ENCODE data around the gene HK3. TPM values are rescaled to one million over a fixed set of nuclear protein-coding genes. Genes with fewer than 3 reads are reported as not detected.

HK3 gene
- total and polyA plus RNA-seq, 2 of the 8 experiments (the other 6 are each of a cell fraction or from before 2014, with no cell fraction given) = not detected

DNA sequence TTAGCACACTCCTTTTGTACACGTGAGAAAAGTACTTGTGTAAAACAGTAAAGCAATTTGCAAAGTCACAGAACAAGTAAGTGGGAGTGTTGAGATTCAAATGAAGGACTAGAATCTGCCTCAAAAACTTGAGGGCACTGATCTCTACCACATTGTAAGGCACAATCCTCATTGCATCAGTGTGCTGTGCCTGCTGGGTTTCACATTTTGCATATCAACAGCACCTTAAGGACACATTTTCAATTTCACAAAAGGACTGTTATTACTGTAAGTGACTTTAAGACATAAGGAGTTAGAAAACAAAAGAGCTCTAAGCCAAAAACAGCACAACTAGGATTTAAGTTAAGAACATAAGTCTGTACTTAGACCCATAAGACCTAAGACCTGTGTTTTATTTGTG lies 44.7 kb upstream of the HK3 start (continued):
- no peak for TF ChIP-seq TBP (IDR thresholded peaks at IDR 0.05; ENCODE audit: low read depth, low read length)
- TF ChIP-seq GABPA (IDR thresholded peaks at IDR 0.05; ENCODE audit: borderline replicate concordance, insufficient read depth, low read length) = no peak
- TF ChIP-seq HDAC6 (IDR thresholded peaks at IDR 0.05; ENCODE audit: low read depth, low read length) = no peak
- TF ChIP-seq EP300 (IDR thresholded peaks at IDR 0.05; ENCODE audit: borderline replicate concordance in 1 of 2, low read depth in 2 of 2, low read length in 2 of 2) = peak in 1 of 2 experiments; percentile 68; a peak in 1 of 3 replicates
- peak; percentile 95 for TF ChIP-seq CHD7 (IDR thresholded peaks at IDR 0.05; ENCODE audit: insufficient replicate concordance, low read length)
- TF ChIP-seq SIN3A (conservative IDR thresholded peaks at IDR 0.05 in 1 of 2, IDR thresholded peaks at IDR 0.05 in 1 of 2; ENCODE audit: low read depth in 1 of 2, low read length in 2 of 2) = no peak
- TF ChIP-seq FOSL1 (IDR thresholded peaks at IDR 0.05; ENCODE audit: insufficient read depth, low read depth, low read length) = no peak
- peak; percentile 89 for TF ChIP-seq CEBPB (IDR thresholded peaks at IDR 0.05; ENCODE audit: low read depth, low read length)
- no peak for TF ChIP-seq RFX5 (IDR thresholded peaks at IDR 0.05; ENCODE audit: borderline replicate concordance, low read depth, low read length)
- TF ChIP-seq CBX8 (IDR thresholded peaks at IDR 0.05; ENCODE audit: borderline replicate concordance, low read depth, low read length) = no peak
- TF ChIP-seq JUND (IDR thresholded peaks at IDR 0.05; ENCODE audit: low read length) = 0 out of 2 replicates have a peak, but pooled peaks have one; percentile 23

All from H1 (cell line).